HG02852 (cell line): ENCODE data around the gene SLC25A52.
"Not testable (repeated sequence)": the region's sequence is repeated elsewhere in the genome, so short reads cannot be mapped to it uniquely, and the experiment has no call there.

ENCODE experiments used
- ATAC-seq: cut with Tn5 transposase; IDR thresholded peaks from one replicate; pipeline ENCODE4 v1.9.1; 2021; ENCODE audit warnings: mild to moderate bottlenecking, moderate library complexity; ENCODE audit not compliant: unreplicated experiment

SLC25A52 gene

GRCh38 chr18:31741097-31741735 is 19.5 kb downstream of the SLC25A52 start:
- no peak for ATAC-seq

DNA sequence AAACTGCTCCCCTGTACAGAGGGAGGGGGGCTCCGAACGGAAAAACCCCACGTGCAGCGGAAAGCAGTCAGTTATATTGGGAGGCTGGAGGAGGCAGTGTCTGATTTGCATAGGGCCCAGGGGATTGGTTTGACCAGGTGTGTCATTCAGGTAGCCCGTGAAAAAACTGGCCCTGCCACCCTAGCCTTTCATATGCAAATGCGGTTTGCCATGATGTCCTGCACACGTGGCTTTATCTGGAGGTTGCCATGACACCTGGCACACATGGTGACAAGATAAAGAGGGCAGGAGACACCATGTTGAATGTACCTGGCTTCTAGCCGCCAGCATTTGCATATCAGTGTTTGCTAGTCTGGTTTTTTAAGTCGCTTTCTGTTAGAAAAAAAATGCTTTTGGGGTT is 20.5 kb downstream of the SLC25A52 start:
- no peak for ATAC-seq

DNA sequence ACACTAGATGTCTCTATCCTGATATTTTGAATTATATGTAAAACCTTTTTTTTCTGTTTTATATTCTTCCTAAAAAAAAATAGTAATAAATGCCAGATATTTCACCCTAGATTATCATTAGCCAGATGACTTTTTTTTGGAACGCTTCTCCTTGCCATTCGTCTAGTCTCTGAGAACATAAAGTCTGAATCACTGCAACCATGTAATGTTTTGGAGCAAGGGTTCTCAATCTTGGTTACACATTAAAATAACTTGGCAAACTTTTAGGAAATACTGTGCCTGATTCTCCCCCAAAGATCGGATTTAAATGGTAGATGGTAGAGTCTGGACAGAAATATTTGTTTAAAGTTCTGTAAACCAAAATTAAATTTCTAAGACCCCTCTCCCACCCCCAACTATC is 21.0 kb downstream of the SLC25A52 start:
- ATAC-seq = no peak

- no peak for ATAC-seq
Observed at GRCh38 chr18:31738460-31739407, 21.9 kb downstream of the SLC25A52 start.

DNA sequence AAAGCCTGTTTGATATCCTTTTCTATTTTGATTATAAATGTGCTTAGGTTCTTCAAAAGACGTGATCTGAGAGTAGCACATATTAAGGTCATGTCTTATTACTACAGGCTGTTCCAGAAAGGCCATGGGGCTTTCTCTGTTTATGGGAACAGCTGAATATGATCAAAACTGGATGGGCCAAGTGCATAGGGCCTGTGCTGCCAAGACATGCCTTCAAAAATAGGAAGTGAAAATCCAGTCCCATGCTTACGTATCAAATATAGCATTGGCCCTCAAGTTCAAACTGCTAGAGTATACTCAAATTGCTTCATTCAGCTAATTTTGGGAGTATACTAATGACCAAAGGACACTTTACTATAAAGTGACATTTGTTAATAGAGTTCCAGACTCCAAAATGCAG is 24.1 kb downstream of the SLC25A52 start:
- ATAC-seq = peak; percentile 61

- no peak for ATAC-seq
Observed at GRCh38 chr18:31731628-31732027, 29.1 kb downstream of the SLC25A52 start.

- ATAC-seq = not testable (repeated sequence)
Observed at GRCh38 chr18:31729196-31729595, 31.5 kb downstream of the SLC25A52 start.

- peak; percentile 45 for ATAC-seq
Observed at GRCh38 chr18:31723990-31724711, 36.5 kb downstream of the SLC25A52 start.

DNA sequence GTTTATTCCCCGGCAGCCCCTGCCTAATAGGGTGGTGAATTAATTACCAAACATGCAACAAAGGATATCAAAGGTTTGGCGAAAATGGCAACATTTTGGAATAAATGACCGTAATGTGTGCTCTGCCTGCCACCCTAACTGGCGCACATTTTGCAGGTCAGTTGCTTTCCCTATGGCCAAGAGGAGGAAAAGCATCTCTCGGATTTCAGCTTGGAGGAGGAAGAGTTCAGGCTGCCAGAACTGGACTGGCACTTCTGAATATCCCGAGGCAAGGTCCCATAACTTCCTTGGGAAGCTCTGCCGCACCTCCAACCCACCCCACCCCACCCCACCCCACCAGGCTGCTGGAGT is 37.1 kb downstream of the SLC25A52 start:
- ATAC-seq = no peak

GRCh38 chr18:31722369-31722957 is 38.2 kb downstream of the SLC25A52 start:
- peak; percentile 92 for ATAC-seq

- no peak for ATAC-seq
Observed at GRCh38 chr18:31721601-31722000, 39.1 kb downstream of the SLC25A52 start.

- ATAC-seq = no peak
Observed at GRCh38 chr18:31720867-31721266, 39.8 kb downstream of the SLC25A52 start.

DNA sequence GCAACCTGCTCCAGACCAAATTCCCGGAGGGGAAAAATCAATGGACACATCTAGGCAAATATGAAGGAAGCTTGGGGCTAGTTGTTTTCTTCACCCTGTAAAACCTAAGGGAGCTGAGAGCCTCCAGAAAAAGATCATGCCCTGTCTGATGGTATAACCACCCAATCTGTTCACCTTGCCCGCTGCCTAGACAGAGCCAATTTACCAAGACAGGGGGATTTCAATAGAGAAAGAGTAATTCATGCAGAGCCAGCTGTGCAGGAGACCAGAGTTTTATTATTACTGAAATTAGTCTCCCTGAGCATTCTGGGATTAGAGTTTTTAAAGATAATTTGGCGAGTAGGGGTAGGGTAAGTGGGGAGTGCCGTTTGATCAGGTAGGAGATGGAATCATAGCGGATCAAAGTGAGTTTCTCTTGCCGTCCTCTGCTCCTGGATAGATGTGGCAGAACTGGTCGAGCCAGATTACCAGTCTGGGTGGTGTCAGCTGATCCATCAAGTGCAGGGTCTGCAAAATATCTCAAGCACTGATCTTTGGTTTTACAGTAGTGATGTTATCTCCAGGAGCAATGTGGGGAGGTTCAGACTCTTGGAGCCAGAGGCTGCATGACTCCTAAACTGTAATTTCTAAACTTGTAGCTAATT is 41.2 kb downstream of the SLC25A52 start:
- no peak for ATAC-seq

DNA sequence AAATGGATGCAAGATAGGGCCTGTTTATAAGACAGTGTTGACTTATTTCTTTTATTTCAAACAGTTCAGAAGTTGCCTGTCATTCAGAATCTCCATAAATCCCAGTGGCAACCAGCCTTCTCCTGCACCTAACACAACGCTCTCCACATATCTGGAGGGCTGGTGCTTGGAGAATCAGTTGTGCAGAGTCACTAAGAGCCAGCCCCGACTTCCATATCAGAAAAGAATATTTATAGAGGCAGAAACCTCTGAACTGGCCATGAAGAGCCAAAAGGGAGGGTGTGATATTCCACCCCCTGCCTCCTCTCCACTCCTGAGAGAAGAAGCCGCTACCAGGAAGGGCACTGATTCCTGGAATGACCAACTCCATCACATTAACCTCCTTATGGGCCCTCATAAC is 42.3 kb downstream of the SLC25A52 start:
- ATAC-seq = no peak

DNA sequence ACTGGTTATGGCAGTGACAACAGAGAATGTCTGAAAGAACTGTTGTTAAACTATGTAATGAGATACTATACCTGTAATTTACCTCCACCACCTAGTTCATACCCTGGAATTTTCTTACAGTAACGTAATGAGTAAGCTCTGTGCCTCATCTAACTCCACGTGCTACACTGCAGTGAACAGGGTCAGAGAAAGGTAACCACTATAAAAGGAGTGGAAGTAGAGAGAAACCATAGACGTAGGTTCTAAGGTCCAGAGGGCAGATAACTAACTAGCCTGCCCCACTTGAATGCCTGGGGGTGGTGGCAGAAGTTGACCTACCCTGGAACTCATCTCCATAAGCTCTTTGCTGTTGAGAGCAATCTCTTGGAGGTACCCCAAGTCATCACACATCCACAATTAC is 44.3 kb downstream of the SLC25A52 start:
- ATAC-seq = peak; percentile 67

DNA sequence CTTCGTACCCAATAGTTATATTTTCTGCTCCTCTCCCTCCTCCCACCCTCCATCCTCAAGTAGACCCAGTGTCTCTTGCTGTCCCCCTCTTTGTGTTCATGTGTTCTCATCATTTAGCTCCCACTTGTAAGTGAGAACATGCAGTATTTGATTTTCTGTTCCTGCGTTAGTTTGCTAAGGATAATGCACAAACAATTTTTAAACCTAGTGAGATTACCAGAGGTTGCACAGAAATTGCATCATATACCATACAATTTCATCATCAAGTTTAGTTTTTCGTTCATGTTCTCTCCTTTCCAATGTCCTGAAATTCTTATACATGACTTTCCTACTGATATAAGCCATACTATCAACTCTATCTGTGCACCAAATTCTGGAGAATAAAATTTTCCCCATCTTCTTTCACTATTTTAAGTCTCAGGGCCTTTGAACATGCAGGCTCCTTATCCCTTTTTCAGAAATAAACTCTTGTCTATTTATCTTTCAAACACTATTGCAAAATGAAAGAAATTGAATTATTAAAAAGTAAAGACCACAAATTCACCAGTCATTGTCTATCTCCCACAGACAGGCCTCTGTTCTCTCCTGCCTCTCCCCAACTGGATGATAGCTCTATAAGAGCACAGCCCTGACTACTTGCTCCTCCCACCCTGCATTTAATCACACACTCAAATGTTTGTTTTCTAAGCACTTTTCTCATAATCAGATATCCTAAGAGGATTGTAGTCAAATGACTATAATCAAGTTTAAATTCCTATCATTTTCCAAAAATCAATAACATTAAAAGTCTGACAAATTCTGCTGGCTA is 49.1 kb downstream of the SLC25A52 start:
- no peak for ATAC-seq

- ATAC-seq = no peak
Observed at GRCh38 chr18:31710826-31711225, 49.9 kb downstream of the SLC25A52 start.
